Femur (tissue), 1 donor: Measurements from ENCODE around the gene ZNF451.
A peak's percentile ranks its signal among the peaks of the same experiment; 100 is the strongest.
"Not testable (repeated sequence)": the region's sequence is repeated elsewhere in the genome, so short reads cannot be mapped to it uniquely, and the experiment has no call there.

Experiments
- DNase-seq: peaks from one replicate; pipeline ENCODE4 v3.0.0-alpha.2; 2017

The ZNF451 gene, protein sequence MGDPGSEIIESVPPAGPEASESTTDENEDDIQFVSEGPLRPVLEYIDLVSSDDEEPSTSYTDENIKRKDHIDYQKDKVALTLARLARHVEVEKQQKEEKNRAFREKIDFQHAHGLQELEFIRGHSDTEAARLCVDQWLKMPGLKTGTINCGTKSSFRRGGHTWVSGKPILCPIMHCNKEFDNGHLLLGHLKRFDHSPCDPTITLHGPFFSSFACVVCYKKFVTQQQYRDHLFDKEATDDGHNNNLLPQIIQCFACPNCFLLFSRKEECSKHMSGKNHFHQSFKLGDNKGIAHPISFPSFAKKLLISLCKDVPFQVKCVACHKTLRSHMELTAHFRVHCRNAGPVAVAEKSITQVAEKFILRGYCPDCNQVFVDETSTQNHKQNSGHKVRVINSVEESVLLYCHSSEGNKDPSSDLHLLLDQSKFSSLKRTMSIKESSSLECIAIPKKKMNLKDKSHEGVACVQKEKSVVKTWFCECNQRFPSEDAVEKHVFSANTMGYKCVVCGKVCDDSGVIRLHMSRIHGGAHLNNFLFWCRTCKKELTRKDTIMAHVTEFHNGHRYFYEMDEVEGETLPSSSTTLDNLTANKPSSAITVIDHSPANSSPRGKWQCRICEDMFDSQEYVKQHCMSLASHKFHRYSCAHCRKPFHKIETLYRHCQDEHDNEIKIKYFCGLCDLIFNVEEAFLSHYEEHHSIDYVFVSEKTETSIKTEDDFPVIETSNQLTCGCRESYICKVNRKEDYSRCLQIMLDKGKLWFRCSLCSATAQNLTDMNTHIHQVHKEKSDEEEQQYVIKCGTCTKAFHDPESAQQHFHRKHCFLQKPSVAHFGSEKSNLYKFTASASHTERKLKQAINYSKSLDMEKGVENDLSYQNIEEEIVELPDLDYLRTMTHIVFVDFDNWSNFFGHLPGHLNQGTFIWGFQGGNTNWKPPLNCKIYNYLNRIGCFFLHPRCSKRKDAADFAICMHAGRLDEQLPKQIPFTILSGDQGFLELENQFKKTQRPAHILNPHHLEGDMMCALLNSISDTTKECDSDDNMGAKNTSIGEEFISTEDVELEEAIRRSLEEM

GRCh38 chr6:57089687-57090457 is at the start of gene ZNF451:
ZNF451 (plus strand) TSS chr6:57090188; CDS start chr6:57090254, 66 bp downstream.
- peak; percentile 99 for DNase-seq

DNA sequence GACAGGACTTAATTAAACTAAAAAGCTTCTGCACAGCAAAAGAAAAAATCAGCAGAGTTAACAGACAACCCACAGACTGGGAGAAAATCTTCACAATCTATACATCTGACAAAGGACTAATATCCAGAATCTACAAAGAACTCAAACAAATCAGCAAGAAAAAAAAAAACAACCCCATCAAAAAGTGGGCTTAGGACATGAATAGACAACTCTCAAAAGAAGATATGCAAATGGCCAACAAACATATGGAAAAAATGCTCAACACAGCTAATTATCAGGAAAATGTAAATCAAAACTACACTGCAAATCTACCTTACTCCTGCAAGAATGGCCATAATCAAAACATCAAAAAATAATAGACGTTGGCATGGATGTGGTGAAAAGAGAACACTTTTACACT is 45.9 kb upstream of the ZNF451 start:
- DNase-seq: not testable (repeated sequence)

- no peak for DNase-seq
Measured at GRCh38 chr6:57044568-57044967, 45.4 kb upstream of the ZNF451 start.

DNA sequence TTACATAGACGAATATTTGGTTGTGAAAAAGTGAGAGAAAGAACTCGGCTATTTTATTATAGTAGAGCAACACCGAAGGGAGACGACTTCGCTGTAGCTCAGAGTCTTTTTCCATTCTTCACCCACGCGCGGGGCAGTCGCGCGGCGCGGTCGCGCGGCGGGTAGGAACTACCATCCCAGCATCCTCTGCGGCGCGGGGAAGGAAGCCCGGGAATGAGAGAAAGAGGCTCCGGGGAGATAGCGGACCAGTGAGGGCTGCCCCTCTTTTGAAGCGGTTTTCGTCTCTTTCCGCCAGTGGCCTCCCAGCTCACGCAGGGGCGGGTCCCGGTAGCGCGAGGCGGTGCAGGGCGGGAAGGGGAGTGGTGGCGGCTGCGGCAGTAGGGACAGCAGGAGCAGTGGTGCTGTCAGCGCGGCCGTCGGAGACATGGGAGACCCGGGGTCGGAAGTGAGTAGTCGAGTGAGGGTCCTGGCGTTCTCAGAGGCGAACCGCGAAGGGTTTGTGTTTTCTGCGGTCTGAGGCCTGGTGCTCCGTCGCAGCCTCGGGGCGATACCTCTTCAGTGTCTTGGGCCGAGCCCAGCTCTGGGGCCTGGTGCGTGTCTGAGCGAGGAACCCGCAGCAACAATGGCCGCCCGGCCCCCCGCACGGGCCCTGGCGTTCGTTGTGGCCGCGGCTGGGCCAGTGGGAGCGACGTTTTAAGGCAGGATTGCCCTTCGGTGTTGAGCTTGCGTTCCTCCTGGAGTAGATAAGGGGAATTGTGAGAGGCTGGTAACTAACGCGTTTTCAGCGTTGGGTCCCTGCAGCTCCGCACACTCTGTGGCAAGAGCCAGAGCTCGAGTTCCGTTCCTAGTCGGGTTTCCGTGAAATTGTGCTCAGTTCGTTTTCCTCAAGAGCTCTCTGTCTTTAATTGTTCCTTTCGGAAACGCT is 43.4 kb upstream of the ZNF451 start, which contains the start of gene KIAA1586:
Gene KIAA1586 (plus strand): TSS at position 362 of the 925 bp plus-strand sequence. CDS start 63 bp downstream, at position 425.
- peak; percentile 95 for DNase-seq

DNA sequence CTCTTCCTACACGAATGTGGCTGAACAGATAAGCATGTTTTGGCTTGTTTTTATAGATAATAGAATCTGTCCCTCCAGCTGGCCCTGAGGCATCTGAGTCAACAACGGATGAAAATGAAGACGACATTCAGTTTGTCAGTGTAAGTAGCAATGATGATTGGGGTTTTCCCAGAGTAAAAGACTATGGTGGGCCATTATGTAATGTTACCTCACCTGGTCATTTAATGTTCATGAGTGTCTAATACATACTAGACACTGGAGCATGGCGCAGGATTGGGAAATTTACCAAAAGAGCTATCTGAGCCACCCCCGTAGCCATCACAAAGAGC is 42.8 kb upstream of the ZNF451 start:
- not testable (repeated sequence) for DNase-seq

DNA sequence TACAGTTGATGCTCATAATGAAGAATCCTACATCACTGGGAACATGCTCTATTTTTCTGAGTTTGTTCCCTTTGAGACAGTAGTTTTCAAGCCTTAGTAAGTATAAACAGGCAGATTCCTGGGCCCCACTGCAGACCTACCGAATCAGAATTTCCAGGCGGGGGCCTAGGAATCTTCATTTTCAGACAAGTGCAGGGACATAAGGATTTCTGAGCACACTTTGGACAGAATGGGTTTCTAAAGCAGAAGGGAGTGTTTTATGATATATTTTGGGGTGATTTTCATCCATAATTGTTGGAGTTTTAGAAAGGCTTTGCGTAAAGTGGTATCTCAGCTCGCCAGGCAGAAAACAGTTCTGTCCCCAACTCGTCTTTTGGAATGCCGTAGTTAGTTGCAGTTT is 42.1 kb upstream of the ZNF451 start:
- DNase-seq: not testable (repeated sequence)

GRCh38 chr6:57048577-57048976 is 41.4 kb upstream of the ZNF451 start:
- DNase-seq: no peak

DNA sequence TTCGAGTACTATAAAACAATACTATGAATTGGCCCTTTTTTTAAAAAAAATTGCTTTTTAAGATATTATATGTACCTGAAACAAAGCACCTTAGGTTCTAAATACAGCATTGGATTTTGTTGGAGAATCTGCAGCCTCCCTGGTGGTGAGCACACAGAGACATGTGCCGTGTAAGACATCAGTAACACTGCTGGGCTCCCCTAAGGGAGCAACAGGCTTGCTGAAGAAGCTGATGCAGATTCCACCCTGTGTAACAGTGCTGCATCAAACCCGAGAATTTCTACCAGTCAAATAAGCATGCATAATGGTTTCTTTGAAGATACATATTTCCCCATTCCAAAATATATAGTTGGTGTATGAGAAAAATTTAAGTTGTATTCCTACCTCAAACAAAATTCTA is 26.1 kb upstream of the ZNF451 start:
- DNase-seq: no peak

- no peak for DNase-seq
Measured at GRCh38 chr6:57064809-57065208, 25.2 kb upstream of the ZNF451 start.

DNA sequence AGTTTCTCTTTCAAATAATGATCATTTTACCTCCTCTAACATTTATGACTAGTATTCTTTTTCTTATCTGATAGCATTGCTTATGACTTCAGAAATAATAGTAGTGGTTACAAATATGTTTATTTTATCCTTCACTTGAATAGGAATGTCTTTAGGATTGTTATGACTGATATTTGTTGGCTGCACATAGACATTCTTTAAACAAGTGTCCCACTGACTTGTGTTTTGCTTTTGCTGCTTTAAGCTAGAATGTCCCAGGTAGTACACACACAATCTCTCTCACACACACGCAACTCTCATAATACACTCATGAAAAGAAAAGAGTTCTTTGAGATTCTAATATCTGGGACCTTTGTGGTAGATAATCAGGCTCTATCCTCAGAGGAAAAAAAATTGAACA is 21.9 kb upstream of the ZNF451 start:
- DNase-seq: no peak

GRCh38 chr6:57069228-57069627 is 20.8 kb upstream of the ZNF451 start:
- no peak for DNase-seq

DNA sequence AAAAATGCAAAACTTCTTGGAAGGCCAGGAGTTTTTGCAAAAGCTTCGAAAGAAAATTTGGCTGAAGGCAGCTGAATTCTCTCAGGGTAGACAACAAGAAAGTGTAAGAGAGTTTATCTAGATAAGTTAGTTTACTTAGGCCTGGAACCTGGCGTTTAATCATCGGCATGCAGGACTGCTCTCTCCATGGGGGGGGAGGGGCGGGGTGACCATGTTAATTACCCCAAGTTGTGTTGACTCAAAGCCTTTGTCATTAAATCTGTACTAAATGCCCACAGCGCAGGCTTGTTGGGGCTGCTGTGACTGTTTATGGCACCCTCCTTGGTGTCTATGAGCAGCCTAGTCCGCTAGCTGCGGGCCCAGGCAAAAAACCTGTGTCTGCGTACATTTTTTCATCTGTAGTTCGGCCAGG is 20.1 kb upstream of the ZNF451 start:
- no peak for DNase-seq

- DNase-seq: no peak
Measured at GRCh38 chr6:57072108-57072507, 17.9 kb upstream of the ZNF451 start.

DNA sequence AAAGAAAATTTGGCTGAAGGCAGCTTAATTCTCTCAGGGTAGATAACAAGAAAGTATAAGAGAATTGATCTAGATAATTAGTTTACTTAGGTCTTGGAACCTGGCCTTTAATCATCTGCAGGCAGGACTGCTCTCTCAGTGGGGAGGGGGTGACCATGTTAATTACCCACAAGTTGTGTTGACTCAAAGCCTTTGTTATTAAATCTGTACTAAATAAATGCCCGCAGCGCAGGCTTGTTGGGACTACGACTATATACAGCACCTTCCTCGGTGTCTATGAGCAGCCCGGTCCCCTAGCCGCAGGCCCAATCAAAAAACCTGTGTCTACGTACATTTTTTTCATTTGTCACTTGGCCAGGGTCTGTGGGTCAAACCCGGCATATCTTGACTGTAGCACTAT is 15.6 kb upstream of the ZNF451 start:
- no peak for DNase-seq

DNA sequence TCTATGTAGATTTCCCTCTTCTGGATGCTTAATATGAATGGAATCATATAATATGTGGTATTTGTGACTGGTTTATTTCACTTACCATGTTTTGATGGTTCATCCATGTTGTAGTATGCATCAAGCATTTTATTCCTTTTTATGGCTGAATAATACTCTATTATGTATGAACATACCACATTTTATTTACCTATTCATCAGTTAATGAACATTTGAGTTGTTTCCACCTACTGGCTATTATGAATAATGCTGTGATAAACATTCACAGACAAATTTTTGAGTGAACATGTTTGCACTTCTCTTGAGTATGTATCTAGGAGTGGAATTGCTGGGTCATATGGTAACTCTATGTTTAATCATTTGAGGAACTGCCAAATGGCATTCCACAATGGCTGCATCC is 14.9 kb upstream of the ZNF451 start:
- no peak for DNase-seq

DNA sequence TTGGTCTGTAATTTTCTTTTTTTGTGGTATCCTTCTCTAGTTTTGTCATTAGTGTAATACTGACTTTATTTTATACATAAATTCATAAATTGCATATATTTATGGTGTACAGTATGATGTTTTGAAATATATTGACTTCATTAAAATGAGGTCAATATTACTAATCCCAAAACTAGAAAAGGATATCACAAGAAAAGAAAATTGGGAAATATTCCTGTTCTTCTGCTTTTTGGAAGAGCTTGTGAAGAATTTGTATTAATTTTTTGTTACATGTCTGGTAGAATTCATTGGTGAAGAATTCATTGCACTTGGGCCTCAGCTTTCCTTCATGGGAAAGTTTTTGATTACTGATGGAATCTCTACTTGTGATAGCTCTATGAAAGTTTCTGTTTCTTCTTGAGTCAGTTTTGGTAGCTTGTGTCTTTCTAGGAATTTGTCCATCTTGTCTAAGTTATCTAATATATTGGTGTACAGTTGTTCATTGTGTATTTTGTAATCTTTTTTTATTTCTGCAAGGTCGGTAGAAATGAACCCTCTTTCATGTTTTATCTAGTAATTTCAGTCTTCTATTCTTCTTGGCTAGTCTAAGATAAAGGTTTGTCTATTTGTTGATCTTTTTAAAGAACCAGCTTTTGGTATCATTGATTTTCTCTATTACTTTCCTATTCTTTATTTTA is 11.3 kb upstream of the ZNF451 start:
- DNase-seq: no peak

- no peak for DNase-seq
Measured at GRCh38 chr6:57085471-57085870, 4.5 kb upstream of the ZNF451 start.

DNA sequence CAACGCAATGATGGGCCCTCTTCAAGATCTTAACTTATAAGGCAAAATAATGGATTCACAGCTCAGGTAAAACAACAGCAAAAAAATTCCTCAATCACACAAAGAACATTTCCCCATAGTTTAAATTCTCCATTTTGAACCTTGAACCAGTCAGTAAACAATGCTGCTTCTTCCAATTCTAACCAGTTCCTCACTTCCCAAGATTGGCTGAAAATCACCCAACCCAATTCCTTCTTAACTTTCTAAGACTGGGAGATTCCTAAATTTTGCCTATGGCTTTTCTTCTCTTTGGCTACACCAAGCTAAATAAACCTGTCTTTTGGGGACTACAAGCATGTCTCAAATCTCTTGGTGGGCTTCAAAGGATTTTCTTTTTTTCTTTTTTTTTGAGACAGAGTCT is 3.1 kb upstream of the ZNF451 start:
- DNase-seq: no peak

GRCh38 chr6:57087916-57088315 is 2.1 kb upstream of the ZNF451 start:
- DNase-seq: no peak

DNA sequence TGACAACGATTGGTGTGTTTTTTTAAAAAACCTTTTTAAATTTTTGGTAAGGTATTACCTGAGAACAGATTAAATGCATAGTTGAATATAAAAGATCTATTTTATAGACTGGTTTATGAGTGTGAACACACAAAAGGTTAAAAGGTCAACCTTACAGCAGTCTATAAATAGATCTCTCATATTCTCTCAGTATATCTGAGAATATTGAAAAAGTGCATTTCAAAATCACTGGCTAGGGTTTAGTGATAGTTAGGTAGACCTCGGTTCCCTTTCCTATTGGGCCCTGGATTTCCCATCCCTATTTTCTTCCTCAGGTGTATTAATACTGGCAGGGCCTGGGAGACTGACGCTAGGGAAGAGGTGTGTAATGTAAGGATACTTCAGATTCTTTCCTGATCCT is 723 bp upstream of the ZNF451 start:
- no peak for DNase-seq

DNA sequence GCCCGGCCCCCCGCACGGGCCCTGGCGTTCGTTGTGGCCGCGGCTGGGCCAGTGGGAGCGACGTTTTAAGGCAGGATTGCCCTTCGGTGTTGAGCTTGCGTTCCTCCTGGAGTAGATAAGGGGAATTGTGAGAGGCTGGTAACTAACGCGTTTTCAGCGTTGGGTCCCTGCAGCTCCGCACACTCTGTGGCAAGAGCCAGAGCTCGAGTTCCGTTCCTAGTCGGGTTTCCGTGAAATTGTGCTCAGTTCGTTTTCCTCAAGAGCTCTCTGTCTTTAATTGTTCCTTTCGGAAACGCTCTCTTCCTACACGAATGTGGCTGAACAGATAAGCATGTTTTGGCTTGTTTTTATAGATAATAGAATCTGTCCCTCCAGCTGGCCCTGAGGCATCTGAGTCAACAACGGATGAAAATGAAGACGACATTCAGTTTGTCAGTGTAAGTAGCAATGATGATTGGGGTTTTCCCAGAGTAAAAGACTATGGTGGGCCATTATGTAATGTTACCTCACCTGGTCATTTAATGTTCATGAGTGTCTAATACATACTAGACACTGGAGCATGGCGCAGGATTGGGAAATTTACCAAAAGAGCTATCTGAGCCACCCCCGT is 575 bp downstream of the ZNF451 start:
- not testable (repeated sequence) for DNase-seq
